Measurements from ENCODE around the gene MAN2A2.

- no peak for TF ChIP-seq POLR2A (IDR thresholded peaks at IDR 0.05)
- no peak for TF ChIP-seq CTCF (IDR thresholded peaks at IDR 0.05 in 4 of 5, conservative IDR thresholded peaks at IDR 0.05 in 1 of 5)
These were observed 9.0 kb downstream of the MAN2A2 start for GRCh38 chr15:90911906-90912769.
